ENCODE data around the gene STYK1. TPM values are rescaled to one million over a fixed set of nuclear protein-coding genes. Genes with fewer than 3 reads are reported as not detected.
"Not testable (repeated sequence)": the region's sequence is repeated elsewhere in the genome, so short reads cannot be mapped to it uniquely, and the experiment has no call there.

Gene STYK1
- total RNA-seq, 1 experiment from 2014 or later: 0.17 TPM

DNA sequence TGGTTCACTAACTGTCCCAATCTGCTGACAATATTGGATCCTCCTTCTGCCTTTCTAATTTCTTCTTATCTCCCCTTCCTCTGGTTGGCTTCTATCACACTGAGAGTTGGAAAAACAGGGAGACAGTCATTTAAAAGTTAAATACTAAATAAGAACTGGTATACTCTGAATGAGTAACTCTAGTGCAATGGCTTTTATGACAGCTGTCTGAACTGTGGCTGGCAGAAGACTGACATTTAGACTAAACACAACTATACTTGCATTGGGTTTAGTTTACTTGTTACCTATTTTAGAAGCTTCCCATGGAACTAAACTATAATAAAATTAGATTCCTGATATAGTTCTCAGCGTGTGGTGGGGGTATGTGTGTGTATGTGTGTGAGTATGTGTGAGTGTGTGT, 52.6 kb downstream of the STYK1 start:
- no peak for DNase-seq (ENCODE audit: low read depth)

GRCh38 chr12:10620078-10620779, 53.6 kb downstream of the STYK1 start:
- no peak for DNase-seq (ENCODE audit: low read depth)

DNA sequence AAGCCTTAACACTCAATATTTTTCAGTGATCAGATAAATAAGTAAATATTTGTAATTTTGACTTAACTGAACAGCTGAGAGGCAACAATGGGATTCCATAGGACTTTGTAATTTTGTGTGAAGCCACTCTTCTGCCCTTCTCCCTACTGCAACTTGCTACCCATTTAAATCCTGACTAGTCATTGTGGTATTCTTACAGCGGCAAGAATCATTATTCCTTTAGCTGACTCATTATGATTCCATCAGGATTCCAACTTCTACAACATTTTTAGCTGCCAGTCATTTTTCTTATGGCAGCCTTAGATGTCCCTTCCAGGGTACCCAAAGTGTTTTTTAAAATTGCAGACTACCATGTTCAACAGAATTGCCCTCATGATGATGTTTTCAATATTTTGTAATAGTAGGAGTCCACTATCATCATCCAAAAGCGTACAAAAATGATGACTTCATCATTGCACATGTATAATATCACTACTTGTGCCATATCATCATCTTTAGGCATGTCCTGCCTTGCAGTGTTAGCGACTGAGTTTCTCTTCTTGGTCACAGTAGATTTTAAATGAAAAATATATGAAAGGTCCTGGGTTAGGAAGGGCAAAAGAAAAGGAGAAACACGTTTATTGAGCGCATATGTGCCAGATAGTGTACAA, 55.4 kb downstream of the STYK1 start:
- DNase-seq (ENCODE audit: low read depth): peak; percentile 47

- DNase-seq (ENCODE audit: low read depth): no peak
Measured at GRCh38 chr12:10617863-10618262, 56.0 kb downstream of the STYK1 start.

DNA sequence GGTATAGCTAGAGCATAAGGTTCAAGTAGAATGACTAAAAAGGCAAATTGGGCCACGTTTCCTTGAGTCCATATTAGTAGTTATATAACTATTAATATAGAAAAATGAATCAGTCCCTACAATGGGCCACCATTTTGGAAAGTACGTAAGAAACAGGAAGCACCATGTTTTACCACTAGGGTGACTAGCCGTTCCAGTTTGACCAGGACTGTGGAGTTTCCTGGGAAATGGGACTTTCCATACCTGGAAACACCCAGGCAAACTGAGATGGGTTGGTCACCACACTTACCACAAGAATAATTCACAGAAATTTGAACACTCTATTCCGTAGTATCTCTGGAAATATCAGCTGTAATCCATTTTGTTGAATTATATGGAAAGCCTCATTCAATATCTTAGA, 58.3 kb downstream of the STYK1 start:
- DNase-seq (ENCODE audit: low read depth): peak; percentile 34

- DNase-seq (ENCODE audit: low read depth): no peak
Measured at GRCh38 chr12:10614056-10614370, 59.8 kb downstream of the STYK1 start.

- DNase-seq (ENCODE audit: low read depth): peak; percentile 91
Measured at GRCh38 chr12:10613349-10614055, 60.4 kb downstream of the STYK1 start, which contains the start of gene MAGOHB. TSS of gene MAGOHB (minus strand) at chr12:10613609. CDS start at chr12:10613532, 77 bp downstream.

DNA sequence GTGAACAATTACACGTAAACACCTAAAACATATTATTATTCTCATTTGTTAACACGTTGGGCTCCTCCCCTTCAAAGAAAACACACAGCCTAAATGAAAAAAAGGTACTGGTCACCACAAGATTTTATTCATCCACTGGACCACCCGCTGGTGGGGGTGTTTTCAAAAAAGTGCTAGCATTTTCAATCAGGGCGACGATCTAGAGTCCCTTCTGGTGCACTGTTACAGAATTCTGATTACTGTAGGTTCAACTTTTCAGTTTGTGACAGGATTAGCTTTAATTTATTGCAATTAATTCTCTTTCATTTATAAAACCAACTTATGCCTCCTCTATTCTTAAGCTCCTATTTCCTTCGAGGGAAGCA, 60.9 kb downstream of the STYK1 start:
- DNase-seq (ENCODE audit: low read depth): no peak

DNA sequence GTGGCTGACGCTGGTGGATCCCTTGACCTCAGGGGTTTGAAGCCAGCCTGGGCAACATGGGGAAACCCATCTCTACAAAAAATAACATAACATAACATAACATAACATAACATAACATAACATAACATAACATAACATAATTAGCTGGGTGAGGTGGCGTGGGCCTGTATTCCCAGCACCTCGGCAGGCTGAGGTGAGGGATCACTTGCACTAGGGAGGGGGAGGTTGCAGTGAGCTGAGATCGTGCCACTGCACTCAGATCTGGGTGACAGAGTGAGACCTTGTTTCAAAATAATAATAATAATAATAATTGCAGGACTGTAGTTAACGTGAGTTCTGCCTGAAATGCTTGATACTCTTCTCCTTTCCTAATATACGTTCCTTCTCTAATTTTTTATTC, 61.7 kb downstream of the STYK1 start:
- no peak for DNase-seq (ENCODE audit: low read depth)

- not testable (repeated sequence) for DNase-seq (ENCODE audit: low read depth)
Measured at GRCh38 chr12:10611258-10611657, 62.6 kb downstream of the STYK1 start.

- no peak for DNase-seq (ENCODE audit: low read depth)
Measured at GRCh38 chr12:10610188-10610587, 63.7 kb downstream of the STYK1 start.

DNA sequence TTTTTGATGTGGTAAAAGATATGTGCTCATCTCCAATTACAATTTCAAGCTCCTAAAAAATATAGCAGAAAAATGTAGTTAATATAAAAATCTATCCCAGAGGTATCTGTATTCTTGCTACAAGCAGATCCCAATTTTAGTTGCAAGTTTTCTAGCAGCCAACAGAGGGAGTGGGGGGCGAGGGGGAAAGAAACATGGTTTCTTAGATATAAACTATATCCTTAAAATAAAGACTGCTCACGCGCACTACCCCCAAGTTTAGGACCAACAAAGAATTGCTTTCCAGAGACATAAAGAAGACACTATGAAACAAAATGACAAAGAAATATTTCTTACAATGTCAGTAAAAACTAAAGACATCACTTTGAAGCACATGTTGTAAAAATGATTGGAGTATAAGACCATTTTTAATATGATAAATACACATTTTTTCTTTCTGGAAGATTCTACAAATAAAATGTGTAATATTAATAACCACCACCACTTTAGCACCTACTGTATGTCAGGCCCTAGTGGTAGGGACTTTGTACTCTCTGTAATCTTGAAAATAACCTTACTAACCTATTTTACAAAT, 65.9 kb downstream of the STYK1 start:
- no peak for DNase-seq (ENCODE audit: low read depth)

- no peak for DNase-seq (ENCODE audit: low read depth)
Measured at GRCh38 chr12:10601860-10602259, 72.0 kb downstream of the STYK1 start.

DNA sequence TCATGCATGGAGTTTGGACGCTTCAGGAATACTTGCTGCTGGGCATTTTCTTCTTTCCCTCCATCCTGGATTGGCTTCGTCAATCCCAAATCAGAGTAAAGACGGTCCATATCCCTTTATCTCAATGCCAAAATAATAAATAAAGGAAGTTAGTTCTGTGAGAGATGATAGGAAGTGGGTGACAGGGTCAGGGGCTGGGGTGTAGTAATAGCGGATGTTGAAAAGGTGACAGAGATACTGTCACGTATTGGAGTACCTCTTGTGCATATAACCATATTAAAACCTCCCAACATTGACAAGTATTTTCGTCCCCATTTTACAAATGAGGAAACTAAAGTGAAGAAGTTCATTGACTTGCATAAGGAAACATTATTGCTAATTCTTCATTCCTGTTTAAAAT, 72.9 kb downstream of the STYK1 start:
- DNase-seq (ENCODE audit: low read depth): no peak

DNA sequence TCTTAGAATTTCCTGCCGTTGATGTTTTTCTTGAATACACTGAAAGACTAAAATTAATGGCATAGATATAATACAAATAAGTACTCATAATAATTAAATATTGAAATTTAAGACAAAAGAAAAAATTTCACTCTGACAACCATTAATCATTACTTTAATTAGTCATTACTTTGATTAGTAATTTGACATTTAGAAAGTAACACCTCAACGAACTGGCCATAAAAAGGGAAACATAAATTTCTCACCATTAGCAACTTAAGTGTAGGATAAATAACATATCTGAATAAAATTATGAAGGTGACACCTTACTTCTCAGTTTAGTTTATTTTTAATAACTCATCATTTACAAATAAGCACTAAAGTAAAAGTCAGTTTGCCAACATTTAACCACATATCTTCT, 78.0 kb downstream of the STYK1 start:
- DNase-seq (ENCODE audit: low read depth): no peak

GRCh38 chr12:10590966-10591365, 82.9 kb downstream of the STYK1 start:
- DNase-seq (ENCODE audit: low read depth): peak; percentile 7

DNA sequence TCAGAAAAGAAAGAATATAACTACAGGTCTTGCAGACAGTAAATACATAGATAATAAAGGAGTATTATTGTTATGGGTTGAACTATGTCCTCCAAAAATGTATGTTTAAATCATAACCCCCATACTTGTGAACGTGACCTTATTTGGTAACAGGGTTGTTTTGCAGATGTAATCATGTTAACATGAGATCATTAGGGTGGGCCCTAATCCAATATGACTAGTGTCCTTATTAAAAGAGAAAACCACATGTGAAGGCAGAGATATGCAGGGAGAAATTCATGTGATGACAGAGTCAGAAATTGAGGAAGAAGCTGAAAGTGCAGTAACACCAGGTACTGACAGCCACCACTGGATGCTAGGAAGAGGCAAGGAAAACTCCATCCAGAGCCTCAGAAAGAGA, 89.4 kb downstream of the STYK1 start:
- no peak for DNase-seq (ENCODE audit: low read depth)

GRCh38 chr12:10582704-10583103, 91.1 kb downstream of the STYK1 start:
- DNase-seq (ENCODE audit: low read depth): no peak

- DNase-seq (ENCODE audit: low read depth): not testable (repeated sequence)
Measured at GRCh38 chr12:10582133-10582532, 91.7 kb downstream of the STYK1 start.

- no peak for DNase-seq (ENCODE audit: low read depth)
Measured at GRCh38 chr12:10574307-10574706, 99.5 kb downstream of the STYK1 start.

- not testable (repeated sequence) for DNase-seq (ENCODE audit: low read depth)
Measured at GRCh38 chr12:10572021-10572490, 101.8 kb downstream of the STYK1 start.

GRCh38 chr12:10571141-10571540, 102.7 kb downstream of the STYK1 start:
- no peak for DNase-seq (ENCODE audit: low read depth)

Measured in Daoy (cell line).